ENCODE data around the gene QSER1. TPM values are rescaled to one million over a fixed set of nuclear protein-coding genes. Genes with fewer than 3 reads are reported as not detected.
"Not testable (repeated sequence)": the region's sequence is repeated elsewhere in the genome, so short reads cannot be mapped to it uniquely, and the experiment has no call there.

Gene QSER1
- total and polyA plus RNA-seq, 2 experiments from 2014 or later = 4.5 to 32.1 TPM

GRCh38 chr11:33027846-33028536, 135.4 kb downstream of the QSER1 start:
- Histone ChIP-seq H3K27me3 (no peaks in the 10 kb centered on the region), H3K36me3 (no peaks in the 10 kb centered on the region), H3K27ac (no peak overlapping the region), H3K4me1 (ENCODE audit: low read depth) (no peaks in the 10 kb centered on the region), H3K4me3 (no peak overlapping the region), H3K9me3 (ENCODE audit: low read depth) (no peaks in the 10 kb centered on the region)
- peak in 1 of 2 donors; percentile 45 for DNase-seq (ENCODE audit: low read depth in 1 of 2, low spot score in 1 of 2)
- no peak for TF ChIP-seq CTCF (IDR thresholded peaks at IDR 0.05; ENCODE audit: low read depth, low read length)

DNA sequence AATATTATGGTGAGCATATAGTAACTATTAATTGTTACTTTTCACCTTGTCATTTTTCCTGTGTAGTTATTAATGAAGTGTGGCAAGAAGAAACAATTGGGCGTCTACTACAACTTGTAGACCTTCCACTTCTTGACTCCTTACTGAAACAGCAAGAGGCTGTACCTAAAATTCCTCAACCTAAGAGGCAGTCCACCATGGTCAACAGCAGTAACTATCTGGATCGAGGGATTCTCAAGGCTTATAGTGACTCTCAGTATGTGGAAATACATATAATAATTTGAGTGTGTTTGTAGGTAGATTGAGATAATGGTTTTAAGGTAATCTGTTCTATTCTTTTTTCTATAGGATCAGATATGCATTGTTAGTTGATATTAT, 135.9 kb downstream of the QSER1 start:
- no peaks in the 10 kb centered on the region for H3K27me3 ChIP-seq
- H3K9me3 ChIP-seq (ENCODE audit: low read depth) = no peaks in the 10 kb centered on the region
- H3K36me3 ChIP-seq = no peaks in the 10 kb centered on the region
- no peak overlapping the region for H3K27ac ChIP-seq
- H3K4me1 ChIP-seq (ENCODE audit: low read depth) = no peaks in the 10 kb centered on the region
- TF ChIP-seq CTCF (IDR thresholded peaks at IDR 0.05; ENCODE audit: low read depth, low read length) = no peak
- no peak for DNase-seq (ENCODE audit: low read depth in 1 of 2, low spot score in 1 of 2)
- no peak overlapping the region for H3K4me3 ChIP-seq

- H3K27me3 ChIP-seq; H3K9me3 ChIP-seq (ENCODE audit: low read depth); H3K36me3 ChIP-seq; H3K4me1 ChIP-seq (ENCODE audit: low read depth); H3K4me3 ChIP-seq; DNase-seq (ENCODE audit: low read depth in 1 of 2, low spot score in 1 of 2); H3K27ac ChIP-seq: not testable (repeated sequence)
These were observed 136.6 kb downstream of the QSER1 start for GRCh38 chr11:33029218-33029617.

Other genes starting within 250 kb of the QSER1 start
- gene CCDC73, start 98.1 kb upstream of the QSER1 start, total RNA-seq = not detected in 2 replicates
- gene CCDC73, start 98.1 kb upstream of the QSER1 start, polyA plus RNA-seq = 0.76 TPM in 1 of 2 replicates, not detected in the other
- not detected in 2 replicates for gene PRRG4, start 62.9 kb upstream of the QSER1 start, total RNA-seq
- not detected in 2 replicates for gene PRRG4, start 62.9 kb upstream of the QSER1 start, polyA plus RNA-seq
- 2.6 and 3.8 TPM in 2 replicates for gene DEPDC7, start 123.1 kb downstream of the QSER1 start, total RNA-seq
- 1.6 and 2.8 TPM in 2 replicates for gene DEPDC7, start 123.1 kb downstream of the QSER1 start, polyA plus RNA-seq
- 14.7 and 29.5 TPM in 2 replicates for gene TCP11L1, start 146.8 kb downstream of the QSER1 start, total RNA-seq
- gene TCP11L1, start 146.8 kb downstream of the QSER1 start, polyA plus RNA-seq = 7.4 and 7.7 TPM in 2 replicates